ENCODE measurements around the gene GNL1. TPM values are rescaled to one million over a fixed set of nuclear protein-coding genes. Genes with fewer than 3 reads are reported as not detected.

GNL1 gene
- total and polyA plus RNA-seq, 9 of the 15 experiments (the other 6 are each of a cell fraction or from before 2014, with no cell fraction given): 0.73 to 112 (median 58.0) TPM

- TF ChIP-seq CHD7 (IDR thresholded peaks at IDR 0.05; ENCODE audit: low read depth, low read length): no peak
- no peak for TF ChIP-seq CAMTA2 (CRISPR knock-in tag; conservative IDR thresholded peaks at IDR 0.05)
- TF ChIP-seq ID3 (CRISPR knock-in tag; IDR thresholded peaks at IDR 0.05): no peak
- TF ChIP-seq ID3 (tag; IDR thresholded peaks at IDR 0.05): peak; percentile 72
- TF ChIP-seq BRCA1 (IDR thresholded peaks at IDR 0.05): no peak
- no peak for TF ChIP-seq BRCA1 (CRISPR knock-in tag; IDR thresholded peaks at IDR 0.05)
- TF ChIP-seq ZNF184 (CRISPR knock-in tag; IDR thresholded peaks at IDR 0.05): no peak
- peak in 1 of 3 experiments; percentile 23 for TF ChIP-seq YY1 (IDR thresholded peaks at IDR 0.05; ENCODE audit: borderline replicate concordance in 1 of 3, control insufficient read depth in 1 of 3, extremely low read depth in 1 of 3, insufficient read depth in 3 of 3, insufficient read length in 1 of 3, insufficient replicate concordance in 2 of 3, low read depth in 1 of 3, low read length in 2 of 3)
- TF ChIP-seq NFXL1 (CRISPR knock-in tag; IDR thresholded peaks at IDR 0.05): no peak
- no peak for TF ChIP-seq ZBTB9 (CRISPR knock-in tag; IDR thresholded peaks at IDR 0.05)
- TF ChIP-seq ZNF717 (CRISPR knock-in tag; IDR thresholded peaks at IDR 0.05): no peak
- no peak for TF ChIP-seq ELF2 (CRISPR knock-in tag; IDR thresholded peaks at IDR 0.05)
- no peak for TF ChIP-seq MLLT1 (IDR thresholded peaks at IDR 0.05)
- no peak for TF ChIP-seq NR2C1 (IDR thresholded peaks at IDR 0.05)
- peak; percentile 62 for TF ChIP-seq NR2C1 (tag; IDR thresholded peaks at IDR 0.05)
Observed at GRCh38 chr6:30530014-30530413, 26.3 kb downstream of the GNL1 start (continued).

All from K562 (cell line).